Measurements from ENCODE around the gene UTP4.
A peak's percentile ranks its signal among the peaks of the same experiment; 100 is the strongest.
"Not testable (repeated sequence)": the region's sequence is repeated elsewhere in the genome, so short reads cannot be mapped to it uniquely, and the experiment has no call there.

UTP4 gene

DNA sequence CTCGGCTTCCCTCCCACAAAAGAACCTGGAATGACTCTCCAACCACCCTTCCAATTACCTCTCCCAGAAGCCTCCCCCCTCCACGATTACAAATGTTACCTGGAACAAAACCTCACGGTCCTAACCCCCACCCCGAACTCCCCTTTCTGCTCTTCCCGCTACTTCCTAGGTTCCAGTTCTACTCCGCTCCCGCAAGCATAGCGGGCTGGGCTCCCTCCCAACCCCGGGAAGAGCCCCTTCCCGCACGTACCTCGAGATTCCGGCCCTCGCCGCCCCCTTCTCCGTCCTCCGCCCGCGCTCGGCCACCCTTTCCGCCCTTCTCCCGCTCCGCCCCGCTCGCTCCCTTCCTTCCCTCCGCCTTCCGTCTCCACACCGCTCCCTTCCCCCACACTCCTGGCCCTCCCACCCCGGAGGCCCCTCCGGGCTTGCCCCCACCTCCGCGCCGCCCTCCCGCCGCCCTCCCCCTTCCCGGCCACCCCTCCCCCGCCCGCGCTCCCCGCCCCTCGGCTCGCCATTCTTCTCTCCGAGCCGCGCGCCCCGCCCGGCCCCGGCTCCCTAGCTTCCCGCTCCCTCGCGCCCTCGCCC lies 518 bp upstream of the UTP4 start:
- peak; percentile 73 for DNase-seq

DNA sequence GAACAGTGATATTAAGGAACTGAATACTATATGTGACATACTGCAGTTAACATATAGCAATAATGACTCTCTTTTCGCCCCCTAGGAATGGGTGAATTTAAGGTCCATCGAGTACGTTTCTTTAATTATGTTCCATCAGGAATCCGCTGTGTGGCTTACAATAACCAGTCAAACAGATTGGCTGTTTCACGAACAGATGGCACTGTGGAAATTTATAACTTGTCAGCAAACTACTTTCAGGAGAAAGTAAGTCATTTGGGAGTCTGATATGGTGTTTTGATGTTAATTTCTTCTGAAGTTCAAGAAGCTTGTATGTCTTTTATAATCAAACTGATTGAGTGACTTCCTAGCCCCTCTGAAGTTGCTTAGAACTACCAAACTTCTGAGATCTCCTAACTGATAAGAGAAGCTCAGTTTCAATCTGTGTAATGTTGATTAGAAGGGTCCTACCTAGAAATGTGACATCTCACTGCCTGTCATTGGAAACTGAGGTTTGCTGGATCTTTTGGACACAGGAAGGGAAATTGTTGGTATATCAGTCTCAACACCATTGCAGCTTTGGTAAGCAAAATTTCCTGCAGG lies 1.0 kb downstream of the UTP4 start:
- peak; percentile 53 for DNase-seq

DNA sequence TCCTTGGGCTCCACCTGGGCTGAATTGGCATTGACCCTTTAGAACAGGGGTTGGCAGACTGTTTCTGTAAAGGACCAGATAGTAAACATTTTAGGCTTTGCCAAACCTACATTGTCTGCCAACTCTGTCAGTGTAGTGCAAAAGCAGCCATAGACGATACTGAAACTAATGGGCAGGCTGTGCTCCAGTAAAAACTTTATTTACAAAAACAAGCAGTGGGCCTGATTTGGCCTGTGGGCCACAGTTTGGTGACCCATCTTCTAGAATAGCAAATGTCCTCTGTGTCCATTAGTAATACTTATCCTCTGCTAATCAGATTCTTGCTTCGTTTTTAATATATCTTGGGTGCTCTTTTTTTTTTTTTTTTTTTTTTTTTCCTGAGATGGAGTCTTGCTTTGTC lies 6.2 kb downstream of the UTP4 start:
- DNase-seq = no peak

DNA sequence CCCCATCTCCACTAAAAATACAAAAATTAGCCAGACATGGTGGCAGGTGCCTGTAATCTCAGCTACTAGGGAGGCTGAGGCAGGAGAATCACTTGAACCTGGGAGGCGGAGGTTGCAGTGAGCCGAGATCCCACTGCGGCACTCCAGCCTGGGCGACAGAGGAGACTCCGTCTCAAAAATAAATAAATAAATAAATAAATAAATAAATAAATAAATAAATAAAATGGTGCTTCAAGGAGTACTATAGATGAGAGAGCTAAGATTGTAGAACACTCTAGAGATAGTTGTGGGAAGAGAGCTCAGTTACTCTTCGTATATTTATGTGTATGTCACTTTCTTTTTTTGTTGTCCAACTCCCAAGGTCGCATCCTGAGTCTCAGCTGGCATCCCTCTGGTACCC lies 7.0 kb downstream of the UTP4 start:
- DNase-seq = not testable (repeated sequence)

DNA sequence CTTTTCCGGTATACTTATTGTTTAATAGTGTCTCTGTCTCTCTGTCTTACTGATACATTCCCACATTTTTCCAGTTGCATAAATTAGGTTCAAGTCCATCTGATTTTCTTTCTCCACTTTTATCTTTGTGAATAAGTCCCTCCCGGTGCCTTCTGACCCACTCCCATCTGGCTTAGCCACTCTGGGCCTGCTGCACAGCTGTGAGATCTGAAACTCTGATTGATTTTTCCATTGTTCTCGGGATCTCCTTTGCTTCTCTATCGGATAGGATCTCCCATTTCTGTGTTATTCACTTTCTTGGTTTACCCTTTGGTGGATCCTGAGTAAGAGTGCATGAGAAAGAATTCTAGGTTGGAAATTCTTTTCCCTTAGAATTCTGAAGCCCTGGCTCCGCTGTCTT lies 8.6 kb downstream of the UTP4 start:
- DNase-seq = no peak

DNA sequence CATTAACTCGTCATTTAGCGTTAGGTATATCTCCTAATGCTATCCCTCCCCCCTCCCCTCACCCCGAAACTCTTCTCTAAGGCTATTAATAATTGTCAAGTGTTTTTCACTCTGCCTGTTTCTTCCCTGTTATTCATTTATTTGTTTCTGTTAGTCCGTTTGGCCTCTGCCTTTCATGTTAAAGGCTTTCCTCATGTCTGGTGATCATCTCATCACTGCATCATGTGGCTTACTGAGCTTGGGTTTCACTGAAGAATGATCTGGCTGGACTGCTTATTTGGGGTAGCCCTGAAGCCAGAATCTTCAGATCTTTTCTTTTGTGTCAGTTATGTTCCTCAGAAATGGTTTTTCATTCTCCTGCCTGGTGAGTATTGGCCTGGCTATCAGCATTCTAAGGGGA lies 9.5 kb downstream of the UTP4 start:
- DNase-seq = no peak

DNA sequence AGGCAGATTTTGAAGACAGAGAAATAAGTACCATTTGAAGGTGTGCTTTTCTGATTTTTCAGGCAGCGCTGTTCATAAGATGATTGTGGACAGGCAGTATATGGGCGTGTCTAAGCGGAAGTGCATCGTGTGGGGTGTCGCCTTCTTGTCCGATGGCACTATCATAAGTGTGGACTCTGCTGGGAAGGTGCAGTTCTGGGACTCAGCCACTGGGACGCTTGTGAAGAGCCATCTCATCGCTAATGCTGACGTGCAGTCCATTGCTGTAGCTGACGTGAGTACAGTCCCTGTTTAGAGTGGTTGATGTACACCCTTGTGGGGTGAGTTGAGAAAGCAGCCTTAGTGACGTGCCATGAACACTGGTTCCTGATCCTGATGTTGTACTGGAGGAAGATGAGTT lies 10.7 kb downstream of the UTP4 start:
- no peak for DNase-seq

DNA sequence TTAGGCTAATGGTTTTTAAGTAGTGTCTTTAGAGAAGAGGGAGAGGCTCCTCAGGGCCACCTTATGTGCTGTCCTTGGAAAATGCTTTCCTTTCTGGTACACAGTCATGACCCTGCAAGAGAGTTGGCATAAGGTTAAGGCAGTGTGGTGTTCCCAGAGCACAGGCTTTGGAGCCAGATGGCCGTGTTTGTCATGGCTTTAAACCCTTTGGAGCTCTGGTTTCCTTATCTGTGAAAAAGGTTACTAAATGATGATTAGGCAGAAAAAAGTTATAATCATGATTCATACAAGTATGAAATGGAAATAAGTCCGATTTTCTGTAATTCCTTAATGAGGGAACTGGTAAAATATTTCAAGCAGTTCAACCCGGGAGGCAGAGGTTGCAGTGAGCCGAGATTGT lies 13.2 kb downstream of the UTP4 start:
- DNase-seq = no peak

DNA sequence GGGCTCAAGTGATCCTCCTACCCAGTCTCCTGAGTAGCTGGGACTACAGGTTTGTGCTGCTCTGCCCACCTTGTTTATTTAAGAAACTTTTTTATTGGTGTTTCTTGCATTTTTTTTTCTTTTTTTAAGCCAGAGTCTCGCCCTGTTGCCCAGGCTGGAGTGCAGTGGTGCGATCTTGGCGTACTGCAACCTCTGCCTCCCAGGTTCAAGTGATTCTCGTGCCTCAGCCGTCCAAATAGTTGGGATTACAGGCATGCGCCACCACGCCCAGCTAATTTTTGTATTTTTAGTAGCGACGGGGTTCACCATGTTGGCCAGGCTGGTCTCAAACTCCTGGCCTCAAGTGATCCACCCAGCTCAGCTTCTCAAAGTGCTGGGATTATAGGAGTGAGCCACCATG lies 17.2 kb downstream of the UTP4 start:
- DNase-seq = not testable (repeated sequence)

DNA sequence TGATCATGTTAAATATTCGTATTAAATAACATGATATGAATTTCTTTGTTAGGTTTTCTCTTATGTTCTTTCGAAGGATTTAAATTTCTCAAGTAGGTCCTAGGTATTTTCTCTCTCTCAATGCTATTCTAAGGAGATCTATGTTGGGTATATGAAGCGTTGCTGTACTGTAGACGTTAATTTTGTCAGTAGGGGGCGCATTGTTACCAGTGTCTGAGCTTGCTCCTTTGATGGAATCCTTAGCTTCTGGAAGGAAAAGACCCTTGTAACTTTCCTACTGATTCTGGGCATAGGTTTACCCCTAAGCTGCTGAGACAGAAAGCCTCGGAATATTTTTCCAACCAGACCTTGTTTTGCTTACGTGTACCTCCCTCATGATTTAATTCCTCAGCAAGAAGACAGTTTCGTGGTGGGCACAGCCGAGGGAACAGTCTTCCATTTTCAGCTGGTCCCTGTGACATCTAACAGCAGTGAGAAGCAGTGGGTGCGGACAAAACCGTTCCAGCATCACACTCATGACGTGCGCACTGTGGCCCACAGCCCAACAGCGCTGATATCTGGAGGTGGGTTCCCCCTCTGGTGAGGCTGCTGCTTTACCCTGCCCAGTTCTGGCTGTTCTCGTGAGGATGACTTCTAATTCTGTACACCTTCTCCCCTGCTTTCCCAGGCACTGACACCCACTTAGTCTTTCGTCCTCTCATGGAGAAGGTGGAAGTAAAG lies 17.9 kb downstream of the UTP4 start:
- DNase-seq = peak; percentile 82

DNA sequence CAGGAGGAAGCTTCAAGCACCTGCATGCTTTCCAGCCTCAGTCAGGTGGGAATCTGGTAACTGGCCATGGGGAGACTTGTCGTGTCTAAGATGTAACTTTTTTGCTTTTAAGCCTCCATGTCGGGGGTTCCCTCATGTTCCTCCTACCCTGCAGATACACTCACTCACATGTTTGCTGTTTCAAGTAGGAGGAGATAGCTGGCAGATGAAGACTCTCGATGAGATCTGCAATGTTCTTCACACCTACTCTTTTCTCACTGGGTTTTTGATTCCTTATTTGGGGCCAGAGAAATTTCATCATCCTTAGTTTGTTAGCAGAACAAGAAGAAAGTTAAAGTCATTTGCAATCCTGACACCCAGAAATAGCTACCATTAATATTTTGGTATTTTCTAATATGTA lies 24.7 kb downstream of the UTP4 start:
- DNase-seq = no peak

DNA sequence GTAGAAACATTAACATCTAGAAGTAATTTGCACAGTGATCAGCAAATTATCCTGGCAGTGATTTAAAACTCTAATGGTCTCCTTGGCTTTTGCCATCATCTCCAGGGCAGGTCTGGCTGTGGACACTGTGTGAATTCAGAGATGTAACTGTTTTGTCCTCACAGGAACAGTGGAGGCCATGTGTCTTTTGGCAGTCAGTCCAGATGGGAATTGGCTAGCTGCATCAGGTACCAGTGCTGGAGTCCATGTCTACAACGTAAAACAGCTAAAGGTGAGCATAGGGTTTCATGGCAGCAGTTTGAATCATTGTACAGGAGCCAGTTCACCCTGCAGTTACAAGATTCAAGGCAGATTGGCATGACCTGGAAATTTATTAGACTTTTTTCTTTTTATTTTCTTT lies 27.7 kb downstream of the UTP4 start:
- no peak for DNase-seq

DNA sequence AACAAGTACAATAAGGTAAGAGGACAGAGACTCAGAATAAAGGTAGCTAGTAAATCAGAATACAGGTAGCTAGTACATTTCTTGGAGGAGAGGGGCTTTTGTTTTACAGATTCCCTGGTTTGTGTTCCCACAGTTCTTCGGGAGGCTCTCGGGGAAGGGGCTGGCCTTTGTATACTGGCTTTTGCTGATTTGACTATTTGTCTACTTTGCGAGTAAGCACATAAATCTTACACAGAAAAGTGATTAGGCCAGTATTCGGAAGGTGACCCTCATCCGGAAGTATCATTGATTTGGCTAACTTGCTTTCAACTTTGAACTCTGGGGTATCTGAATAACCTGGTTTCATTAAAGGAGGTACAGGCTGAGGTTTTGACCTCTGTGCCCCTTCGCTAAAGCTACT lies 33.1 kb downstream of the UTP4 start:
- DNase-seq = no peak

DNA sequence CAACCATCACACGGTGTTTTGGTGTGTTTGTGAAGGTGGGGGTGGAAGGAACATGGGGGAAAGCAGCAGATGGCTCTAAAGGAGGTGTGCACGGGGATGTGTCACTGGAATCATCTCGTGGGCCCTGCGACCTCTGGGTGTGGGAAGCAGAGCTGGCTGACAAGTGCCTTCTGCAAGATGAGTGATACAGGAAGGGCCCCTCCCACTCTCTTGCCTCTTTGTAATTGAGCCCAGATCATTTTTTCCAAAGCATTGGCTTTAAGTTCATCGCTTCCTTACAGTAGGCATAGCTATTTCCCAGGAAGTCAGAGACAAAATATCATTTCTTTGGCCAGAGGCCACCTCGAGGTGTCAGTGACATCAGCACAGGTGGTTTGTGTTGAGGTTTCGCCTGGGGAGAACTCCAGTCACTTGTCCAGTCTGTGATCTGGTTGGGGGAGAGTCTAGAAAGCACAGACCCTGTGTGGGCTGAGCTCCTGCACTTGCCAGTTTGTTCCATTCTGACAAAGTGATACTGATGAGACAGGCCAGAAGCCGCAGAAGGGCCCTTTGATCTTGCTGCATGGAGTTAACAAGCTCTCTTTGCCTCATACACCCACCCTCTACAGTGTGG lies 33.9 kb downstream of the UTP4 start:
- DNase-seq = no peak

DNA sequence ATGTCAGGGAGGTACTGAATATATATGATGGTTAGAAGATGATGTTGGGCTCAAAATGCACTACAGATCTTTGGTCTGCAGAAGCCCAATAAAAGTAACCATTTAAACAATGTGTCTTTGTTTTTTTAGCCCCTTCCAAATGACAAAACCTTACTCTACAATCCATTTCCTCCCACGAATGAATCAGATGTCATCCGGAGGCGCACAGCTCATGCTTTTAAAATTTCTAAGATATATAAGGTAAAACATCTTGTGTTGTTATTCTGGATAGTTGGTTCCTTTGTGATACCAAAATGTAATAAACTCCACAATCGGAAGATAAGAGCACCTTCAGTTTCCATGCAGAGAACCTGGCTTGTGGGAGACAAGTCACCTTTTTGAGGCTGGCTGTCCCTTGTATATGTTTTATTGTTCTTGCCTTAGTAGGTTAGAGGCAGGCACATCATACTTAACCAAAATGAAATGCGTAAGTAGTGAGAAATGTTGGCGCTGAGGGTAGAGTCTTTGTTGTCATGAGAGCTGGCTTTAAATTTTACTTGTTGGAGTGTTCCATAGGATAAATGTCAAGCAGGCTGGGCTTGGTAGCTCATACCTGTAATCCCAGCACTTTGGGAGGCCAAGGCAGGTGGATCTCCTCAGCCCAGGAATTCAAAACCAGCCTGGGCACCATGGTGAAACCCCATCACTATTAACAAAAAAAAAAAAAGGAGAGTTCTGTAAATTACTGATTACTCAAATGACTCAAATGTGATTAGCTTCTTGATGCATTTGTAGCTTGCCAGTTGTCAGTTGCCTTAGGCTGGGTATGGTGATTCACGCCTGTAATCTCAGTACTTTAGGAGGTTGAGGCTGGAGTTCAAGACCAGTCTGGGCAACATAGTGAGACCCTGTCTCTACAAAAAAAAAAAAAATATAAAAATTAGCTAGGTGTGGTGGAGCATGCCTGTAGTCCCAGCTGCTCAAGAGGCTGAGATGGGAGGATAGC lies 34.8 kb downstream of the UTP4 start:
- DNase-seq = no peak

DNA sequence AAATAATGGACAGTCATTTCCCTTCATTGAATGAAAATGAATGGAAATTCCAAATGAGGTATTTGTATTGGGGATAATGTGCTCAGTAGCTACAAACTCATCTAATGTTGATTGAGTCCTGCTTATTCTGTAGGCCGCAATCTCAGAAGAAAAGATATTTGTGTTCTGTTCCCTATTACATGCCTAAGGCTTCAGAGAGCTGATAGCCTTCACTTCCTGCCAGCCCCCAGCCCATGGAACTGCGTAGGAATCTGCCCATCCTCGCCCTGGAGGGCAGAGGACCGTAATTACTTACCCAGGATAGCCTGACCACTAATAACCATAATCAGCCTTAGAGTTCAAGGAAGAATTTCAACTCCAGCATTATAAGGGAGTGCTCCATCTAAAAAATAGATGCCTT lies 36.6 kb downstream of the UTP4 start:
- DNase-seq = no peak

DNA sequence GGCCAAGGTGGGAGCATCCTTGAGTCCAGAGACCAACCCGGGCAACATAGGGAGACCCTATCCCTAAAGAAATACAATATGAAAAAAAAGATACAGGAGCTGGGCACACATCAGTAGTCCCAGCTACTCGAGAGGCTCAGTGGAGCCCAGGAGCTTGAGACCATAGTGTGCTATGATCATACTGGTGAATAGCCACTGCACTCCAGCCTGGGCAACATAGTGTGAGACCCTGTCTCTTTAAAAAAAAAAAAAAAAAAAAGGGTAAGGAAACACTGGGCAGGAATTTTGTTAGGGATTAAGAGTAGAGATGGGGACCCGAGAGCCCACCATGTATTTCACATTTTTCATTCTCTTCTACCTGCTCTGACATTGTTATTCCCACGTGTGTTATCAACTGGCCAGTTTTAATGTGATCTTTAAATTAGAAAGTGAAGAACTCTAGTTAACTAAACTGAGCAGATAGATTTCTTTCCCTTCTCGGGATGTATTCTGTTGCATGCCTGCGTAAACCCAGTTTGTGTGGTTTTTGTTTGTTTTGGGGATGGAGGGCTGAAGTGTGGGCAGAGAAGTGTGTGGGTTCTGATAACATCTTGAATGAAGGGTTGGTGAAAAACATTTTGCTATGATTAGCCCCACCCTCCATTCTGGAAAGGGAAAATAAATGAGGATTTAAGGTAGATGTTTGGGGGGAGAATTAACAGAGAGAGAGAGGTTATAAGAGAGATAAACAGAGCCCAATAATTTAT lies 37.3 kb downstream of the UTP4 start:
- DNase-seq = no peak

DNA sequence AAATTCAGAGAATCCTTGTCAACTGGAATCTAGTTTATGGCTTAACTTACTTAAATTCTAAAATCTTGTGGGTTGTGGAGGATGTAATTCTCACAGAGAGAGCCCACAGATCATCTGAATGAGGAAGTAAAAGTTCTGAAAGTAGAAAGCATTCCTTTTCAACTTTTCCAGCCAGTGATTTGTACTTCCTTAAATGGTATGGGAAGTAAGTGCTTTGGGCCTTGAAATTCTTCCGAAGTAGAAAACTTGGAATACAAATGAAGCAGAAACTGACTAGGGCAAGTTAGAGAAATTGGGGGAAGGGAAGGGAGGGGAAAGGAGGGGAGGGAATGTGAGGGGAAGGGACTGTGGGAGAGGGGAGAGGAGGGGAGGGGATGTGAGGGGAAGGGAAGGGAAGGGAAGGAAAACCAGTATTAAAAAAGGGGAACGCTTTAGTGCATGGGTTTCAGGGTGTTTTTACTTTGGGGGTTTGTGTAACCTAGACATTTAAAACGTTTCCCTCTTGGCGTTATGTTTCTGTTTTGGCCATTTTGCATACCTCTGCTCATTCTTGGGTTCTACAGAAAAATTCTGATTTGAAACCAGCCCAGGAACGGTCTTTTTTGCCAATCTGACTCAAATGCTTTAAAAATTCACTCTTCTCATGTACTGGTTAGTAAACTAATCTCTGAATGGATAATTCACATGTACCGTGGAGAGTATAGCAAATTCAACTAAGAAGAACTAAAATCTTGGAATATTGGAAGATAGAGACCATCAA lies 39.1 kb downstream of the UTP4 start:
- DNase-seq = peak; percentile 49

DNA sequence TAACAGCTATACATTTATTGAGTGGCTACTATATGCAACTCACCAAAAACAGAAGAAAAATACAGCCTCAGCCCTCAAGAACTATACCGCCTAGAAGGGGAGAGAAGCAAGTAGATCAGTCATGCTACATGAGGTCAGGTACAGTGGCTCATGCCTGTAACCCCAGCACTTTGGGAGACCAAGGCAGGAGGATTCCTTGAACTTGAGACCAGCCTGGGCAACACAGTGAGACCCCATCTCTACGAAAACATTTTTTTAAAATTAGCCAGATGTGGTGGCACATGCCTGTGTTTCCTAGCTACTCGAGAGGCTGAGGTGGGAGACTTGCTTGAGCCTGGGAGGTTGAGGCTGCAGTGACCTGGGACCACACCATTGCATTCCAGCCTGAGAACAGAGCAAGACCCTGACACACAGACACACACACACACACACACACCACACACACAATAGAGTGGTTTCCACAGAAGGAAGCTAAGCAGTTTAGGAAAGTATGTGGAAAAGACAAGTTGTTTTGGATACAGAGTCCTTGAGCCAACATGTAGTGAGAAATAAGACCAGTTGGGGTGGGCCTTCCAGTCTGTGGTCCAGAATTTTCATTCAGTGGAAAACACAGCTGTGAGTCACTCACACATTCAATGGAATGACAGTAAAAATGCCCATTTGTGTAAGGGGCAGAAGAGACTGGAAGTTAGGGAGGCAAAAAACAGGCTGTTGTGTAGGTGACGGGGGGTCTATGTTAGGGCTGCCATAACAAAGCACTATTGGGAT lies 43.8 kb downstream of the UTP4 start:
- DNase-seq = no peak

DNA sequence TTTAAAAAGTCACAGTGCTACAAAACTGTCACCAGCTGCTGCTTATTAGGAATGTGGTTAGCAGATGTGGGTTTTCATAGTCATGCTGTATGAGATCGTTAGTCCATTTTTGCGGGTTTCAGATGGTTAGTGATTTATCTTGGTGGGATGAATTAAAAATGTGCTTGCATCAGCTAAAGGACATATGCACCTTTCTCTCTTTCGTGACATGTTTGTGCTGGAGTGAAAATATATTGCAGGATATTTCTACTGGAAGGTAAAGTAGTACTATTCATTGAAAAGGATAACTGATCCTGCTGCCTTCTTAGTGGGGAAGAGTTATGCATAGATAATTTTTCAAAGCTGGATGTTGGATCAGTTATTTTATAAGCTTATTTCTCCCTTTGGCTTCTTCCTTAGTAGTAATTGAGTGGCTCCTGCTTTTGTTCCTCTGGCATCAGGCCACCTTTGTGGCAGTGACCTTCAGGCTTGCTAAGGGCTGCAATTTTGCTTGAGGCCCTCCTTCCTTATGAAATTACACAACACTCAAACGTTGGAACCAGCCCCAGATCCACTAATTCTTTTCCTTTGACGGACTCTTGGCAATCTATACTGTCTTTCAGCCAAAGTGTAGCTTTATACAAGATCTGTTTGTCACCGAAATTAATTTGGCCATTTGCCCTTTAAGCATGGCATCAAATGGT lies 47.0 kb downstream of the UTP4 start:
- peak; percentile 18 for DNase-seq

Data from OCI-M1 (cell line).